ENCODE data around the gene RUVBL1. TPM values are rescaled to one million over a fixed set of nuclear protein-coding genes. Genes with fewer than 3 reads are reported as not detected.

The RUVBL1 gene
- total and polyA plus RNA-seq, 10 of the 15 experiments (the other 5 are each of a cell fraction or from before 2014, with no cell fraction given), result 15.2 to 142 (median 84.2) TPM

DNA sequence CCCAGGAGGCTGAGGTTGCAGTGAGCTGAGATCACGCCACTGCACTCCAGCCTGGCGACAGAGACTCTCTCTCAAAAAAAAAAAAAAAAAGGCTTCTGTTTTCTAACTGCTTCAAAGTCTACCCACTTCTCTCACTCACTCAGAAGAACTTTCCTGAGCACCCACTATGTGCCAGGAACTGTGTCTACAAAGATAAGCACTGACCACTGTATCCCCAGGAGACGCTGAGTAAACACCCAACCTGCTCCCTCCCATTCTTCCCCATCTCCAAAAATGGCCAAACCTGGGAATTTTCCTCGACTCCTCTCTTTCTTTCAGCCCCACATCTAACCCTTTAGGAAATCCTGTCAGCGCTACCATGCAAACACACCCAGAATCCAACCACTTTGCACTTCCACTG lies 12.5 kb downstream of the RUVBL1 start:
- peaks cover 17% of the 10 kb centered on the region for H3K4me1 ChIP-seq (ENCODE audit: control insufficient read depth, insufficient read depth, low read length)
- intact Hi-C loops (cut with micrococcal nuclease; ENCODE audit: unreplicated experiment), result no loop called here
- peaks cover 2 to 16% of the 10 kb centered on the region in 2 experiments for H3K36me3 ChIP-seq (ENCODE audit: control insufficient read depth in 2 of 2, insufficient read depth in 2 of 2, low read length in 1 of 2)
- ATAC-seq (no peak), DNase-seq (ENCODE audit: low read depth, low spot score) (no peak), FAIRE-seq (no peak)
- RAD21 ChIA-PET (ENCODE audit: unreplicated experiment), result no interaction called here
- H3K27me3 ChIP-seq (replicated peaks in 1 of 2; ENCODE audit: control insufficient read depth in 2 of 2, insufficient read depth in 2 of 2, low read length in 1 of 2), result no peaks in the 10 kb centered on the region
- SMC1A ChIA-PET (ENCODE audit: uncharacterized antibody, unreplicated experiment), result interaction anchor here (0.5 to 1.2 kb wide), 3 partner anchors 8 to 16 kb away, joined by 3 read pairs; no protein-coding TSS in a partner anchor
- WGBS (ENCODE audit: insufficient coverage, insufficient replicate concordance, low lambda C conversion rate, missing lambda C conversion rate), result 95% methylated on average over 5 of the region's 5 CpGs
- H3K9me3 ChIP-seq (replicated peaks; ENCODE audit: control insufficient read depth, insufficient read depth, low read length), result no peaks in the 10 kb centered on the region
- peaks cover 22% of the 10 kb centered on the region for H3K79me2 ChIP-seq (ENCODE audit: control insufficient read depth, insufficient read depth, low read length)
- H4K20me1 ChIP-seq (ENCODE audit: control insufficient read depth, insufficient read depth), result no peaks in the 10 kb centered on the region
- no peak overlapping the region for H3K27ac ChIP-seq (ENCODE audit: control insufficient read depth, insufficient read depth)
- no TSS peak for BruUV-seq (replicated peaks)
- no peak overlapping the region for H2AFZ ChIP-seq (ENCODE audit: control insufficient read depth, low read depth, low read length)
- CTCF ChIA-PET, result interaction anchor here (0.8 to 1.3 kb wide), 3 partner anchors 13 to 326 kb away, joined by 3 to 4 read pairs (median 3); partner anchors contain the start of gene RUVBL1
- POLR2A ChIA-PET, result no interaction called here
- H3K4me3 ChIP-seq, result no peak overlapping the region
- TF ChIP-seq ZNF622 (IDR thresholded peaks at IDR 0.05), result no peak
- TF ChIP-seq POU2F2 (IDR thresholded peaks at IDR 0.05; ENCODE audit: borderline replicate concordance, low read depth, low read length), result no peak
- no peak for TF ChIP-seq SIN3A (IDR thresholded peaks at IDR 0.05; ENCODE audit: low read depth, low read length)
- no peak for TF ChIP-seq TCF12 (IDR thresholded peaks at IDR 0.05; ENCODE audit: low read depth, low read length)
- no peak for TF ChIP-seq ZNF207 (IDR thresholded peaks at IDR 0.05; ENCODE audit: borderline replicate concordance)
- TF ChIP-seq CEBPB (IDR thresholded peaks at IDR 0.05; ENCODE audit: borderline replicate concordance in 1 of 2, low read depth in 2 of 2, low read length in 2 of 2), result no peak
- no peak for TF ChIP-seq SREBF1 (IDR thresholded peaks at IDR 0.05; ENCODE audit: low read length)
- no peak for TF ChIP-seq ETV6 (conservative IDR thresholded peaks at IDR 0.05 in 1 of 2, IDR thresholded peaks at IDR 0.05 in 1 of 2; ENCODE audit: borderline replicate concordance in 1 of 2, low read depth in 1 of 2)
- TF ChIP-seq EGR1 (IDR thresholded peaks at IDR 0.05; ENCODE audit: borderline replicate concordance in 1 of 2, low read depth in 2 of 2, low read length in 2 of 2), result no peak
- TF ChIP-seq POLR2AphosphoS5 (IDR thresholded peaks at IDR 0.05; ENCODE audit: low read length), result no peak
- TF ChIP-seq JUNB (IDR thresholded peaks at IDR 0.05), result no peak
- TF ChIP-seq, protein P1, sequence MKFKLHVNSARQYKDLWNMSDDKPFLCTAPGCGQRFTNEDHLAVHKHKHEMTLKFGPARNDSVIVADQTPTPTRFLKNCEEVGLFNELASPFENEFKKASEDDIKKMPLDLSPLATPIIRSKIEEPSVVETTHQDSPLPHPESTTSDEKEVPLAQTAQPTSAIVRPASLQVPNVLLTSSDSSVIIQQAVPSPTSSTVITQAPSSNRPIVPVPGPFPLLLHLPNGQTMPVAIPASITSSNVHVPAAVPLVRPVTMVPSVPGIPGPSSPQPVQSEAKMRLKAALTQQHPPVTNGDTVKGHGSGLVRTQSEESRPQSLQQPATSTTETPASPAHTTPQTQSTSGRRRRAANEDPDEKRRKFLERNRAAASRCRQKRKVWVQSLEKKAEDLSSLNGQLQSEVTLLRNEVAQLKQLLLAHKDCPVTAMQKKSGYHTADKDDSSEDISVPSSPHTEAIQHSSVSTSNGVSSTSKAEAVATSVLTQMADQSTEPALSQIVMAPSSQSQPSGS (IDR thresholded peaks at IDR 0.05; ENCODE audit: low read length), result no peak
- no peak for TF ChIP-seq FOXM1 (IDR thresholded peaks at IDR 0.05; ENCODE audit: low read depth, low read length)
- H3K9ac ChIP-seq (ENCODE audit: control insufficient read depth, insufficient read depth, low read length), result no peak overlapping the region
- in situ Hi-C loops (cut with MboI), result no loop called here
- H3K4me2 ChIP-seq (ENCODE audit: control insufficient read depth, insufficient read depth), result no peak overlapping the region
